ENCODE measurements around the gene SELENOT.
"Not testable (repeated sequence)": the region's sequence is repeated elsewhere in the genome, so short reads cannot be mapped to it uniquely, and the experiment has no call there.

SELENOT gene

GRCh38 chr3:150603153-150603979, at the start of gene SELENOT:
Gene SELENOT, plus strand, starts transcription at chr3:150603321. Its CDS starts 42 bp downstream, at chr3:150603363.
- peak; percentile 88 to 90 for DNase-seq (ENCODE audit: low read depth in 2 of 2)

- DNase-seq (ENCODE audit: low read depth in 2 of 2) = no peak
Observed at GRCh38 chr3:150555859-150556436, 47.2 kb upstream of the SELENOT start.

GRCh38 chr3:150556792-150557191, 46.3 kb upstream of the SELENOT start:
- DNase-seq (ENCODE audit: low read depth in 2 of 2) = no peak

GRCh38 chr3:150557725-150558124, 45.4 kb upstream of the SELENOT start:
- DNase-seq (ENCODE audit: low read depth in 2 of 2) = no peak

GRCh38 chr3:150564243-150564642, 38.9 kb upstream of the SELENOT start:
- no peak for DNase-seq (ENCODE audit: low read depth in 2 of 2)

GRCh38 chr3:150567328-150567727, 35.8 kb upstream of the SELENOT start:
- no peak for DNase-seq (ENCODE audit: low read depth in 2 of 2)

GRCh38 chr3:150577855-150578254, 25.3 kb upstream of the SELENOT start:
- no peak for DNase-seq (ENCODE audit: low read depth in 2 of 2)

GRCh38 chr3:150581174-150581573, 21.9 kb upstream of the SELENOT start:
- no peak for DNase-seq (ENCODE audit: low read depth in 2 of 2)

- DNase-seq (ENCODE audit: low read depth in 2 of 2) = no peak
Observed at GRCh38 chr3:150582620-150583019, 20.5 kb upstream of the SELENOT start.

GRCh38 chr3:150583028-150583427, 20.1 kb upstream of the SELENOT start:
- no peak for DNase-seq (ENCODE audit: low read depth in 2 of 2)

- no peak for DNase-seq (ENCODE audit: low read depth in 2 of 2)
Observed at GRCh38 chr3:150588027-150588830, 14.9 kb upstream of the SELENOT start.

GRCh38 chr3:150589759-150590158, 13.4 kb upstream of the SELENOT start:
- no peak for DNase-seq (ENCODE audit: low read depth in 2 of 2)

- no peak for DNase-seq (ENCODE audit: low read depth in 2 of 2)
Observed at GRCh38 chr3:150594150-150594549, 9.0 kb upstream of the SELENOT start.

GRCh38 chr3:150597646-150598045, 5.5 kb upstream of the SELENOT start:
- DNase-seq (ENCODE audit: low read depth in 2 of 2) = no peak

- DNase-seq (ENCODE audit: low read depth in 2 of 2) = no peak
Observed at GRCh38 chr3:150599611-150600297, 3.4 kb upstream of the SELENOT start.

- DNase-seq (ENCODE audit: low read depth in 2 of 2) = not testable (repeated sequence)
Observed at GRCh38 chr3:150600647-150601530, 2.2 kb upstream of the SELENOT start.

GRCh38 chr3:150602426-150603152, 532 bp upstream of the SELENOT start:
- no peak for DNase-seq (ENCODE audit: low read depth in 2 of 2)

- DNase-seq (ENCODE audit: low read depth in 2 of 2) = no peak
Observed at GRCh38 chr3:150603980-150604319, 829 bp downstream of the SELENOT start.

- no peak for DNase-seq (ENCODE audit: low read depth in 2 of 2)
Observed at GRCh38 chr3:150605998-150606641, 3.0 kb downstream of the SELENOT start.

Measured in stimulated activated CD4-positive, alpha-beta T cell treated with anti-CD3 and anti-CD28 coated beads, Interleukin-4, amount 100 ng/mL, for 48 hours (primary cell).